ENCODE measurements around the gene DDIT4. TPM values are rescaled to one million over a fixed set of nuclear protein-coding genes. Genes with fewer than 3 reads are reported as not detected.

Gene DDIT4
- total RNA-seq, 4 donors from 2014 or later = 64.5 to 356 (median 150) TPM

DNA sequence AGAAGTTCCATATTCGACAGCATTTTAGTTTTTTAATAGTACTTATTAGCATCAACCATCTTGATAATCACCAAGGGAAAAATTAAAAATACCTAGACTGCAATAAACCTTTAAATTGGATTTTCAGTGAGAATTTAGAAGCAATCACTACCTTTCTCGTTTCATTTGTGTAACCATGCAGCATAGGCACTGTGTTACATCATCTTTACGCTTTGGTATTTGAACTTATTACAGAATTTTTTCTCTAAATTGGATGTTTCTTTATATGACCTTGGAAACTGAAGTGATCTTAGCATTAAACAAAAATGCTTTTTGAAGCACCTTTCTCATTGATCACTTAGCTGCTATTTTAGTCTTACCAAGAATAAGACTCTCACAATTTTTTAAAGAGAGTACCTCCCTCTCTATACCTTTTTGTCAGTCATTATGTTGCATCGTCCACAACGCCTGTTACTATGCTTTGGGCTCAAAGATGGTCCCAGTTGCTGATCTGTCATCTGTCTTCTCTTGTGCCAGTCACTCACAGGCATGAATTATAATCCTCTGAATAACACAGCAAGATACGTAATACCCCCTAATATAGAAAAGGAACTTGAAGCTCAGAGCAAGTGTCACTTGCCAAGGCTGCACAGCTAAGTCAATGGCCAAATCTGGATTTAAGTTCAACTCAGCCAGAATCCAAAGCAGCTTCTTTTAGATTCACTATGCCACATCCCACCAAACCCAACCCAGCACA lies 38.0 kb upstream of the DDIT4 start:
- no peak for DNase-seq
- TF ChIP-seq, protein P1, sequence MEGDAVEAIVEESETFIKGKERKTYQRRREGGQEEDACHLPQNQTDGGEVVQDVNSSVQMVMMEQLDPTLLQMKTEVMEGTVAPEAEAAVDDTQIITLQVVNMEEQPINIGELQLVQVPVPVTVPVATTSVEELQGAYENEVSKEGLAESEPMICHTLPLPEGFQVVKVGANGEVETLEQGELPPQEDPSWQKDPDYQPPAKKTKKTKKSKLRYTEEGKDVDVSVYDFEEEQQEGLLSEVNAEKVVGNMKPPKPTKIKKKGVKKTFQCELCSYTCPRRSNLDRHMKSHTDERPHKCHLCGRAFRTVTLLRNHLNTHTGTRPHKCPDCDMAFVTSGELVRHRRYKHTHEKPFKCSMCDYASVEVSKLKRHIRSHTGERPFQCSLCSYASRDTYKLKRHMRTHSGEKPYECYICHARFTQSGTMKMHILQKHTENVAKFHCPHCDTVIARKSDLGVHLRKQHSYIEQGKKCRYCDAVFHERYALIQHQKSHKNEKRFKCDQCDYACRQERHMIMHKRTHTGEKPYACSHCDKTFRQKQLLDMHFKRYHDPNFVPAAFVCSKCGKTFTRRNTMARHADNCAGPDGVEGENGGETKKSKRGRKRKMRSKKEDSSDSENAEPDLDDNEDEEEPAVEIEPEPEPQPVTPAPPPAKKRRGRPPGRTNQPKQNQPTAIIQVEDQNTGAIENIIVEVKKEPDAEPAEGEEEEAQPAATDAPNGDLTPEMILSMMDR (IDR thresholded peaks at IDR 0.05) = no peak
- TF ChIP-seq POLR2A (IDR thresholded peaks at IDR 0.05) (no peak), POLR2AphosphoS5 (IDR thresholded peaks at IDR 0.05) (no peak)
- Histone ChIP-seq H3K27ac (no peak overlapping the region), H3K27me3 (no peaks in the 10 kb centered on the region), H3K4me1 (no peaks in the 10 kb centered on the region), H3K4me3 (no peak overlapping the region), H3K36me3 (peaks cover 0 to 46% (median 23%) of the 10 kb centered on the region in 4 donors), H3K9me3 (no peaks in the 10 kb centered on the region)
- intact Hi-C loops (cut with DNase I; ENCODE audit: low total_unique reads) = no loop called here
- WGBS, 2 donors (ENCODE audit: low coverage in 1 of 2) = 87 to 92% methylated on average over 6 of the region's 6 CpGs
- in situ Hi-C loops (cut with MboI; ENCODE audit: low pct_ligation_motif_present in 1 of 4, low pct_unique_long_range_greater_than_20kb in 1 of 4, low sequenced_read_pairs in 3 of 4) = loop anchor here in 1 of 4 donors (25.0 kb wide), 1 partner anchor 102 kb away; no protein-coding TSS in a partner anchor

- H3K27me3 ChIP-seq = no peaks in the 10 kb centered on the region
- H3K36me3 ChIP-seq = peaks cover 0 to 27% (median 13%) of the 10 kb centered on the region in 4 donors
- no peak for DNase-seq
- intact Hi-C loops (cut with DNase I; ENCODE audit: low total_unique reads) = no loop called here
- H3K9me3 ChIP-seq = no peaks in the 10 kb centered on the region
- no peak overlapping the region for H3K4me3 ChIP-seq
- peaks cover 8 to 17% (median 12%) of the 10 kb centered on the region in 4 donors for H3K4me1 ChIP-seq
- no peak overlapping the region for H3K27ac ChIP-seq
- no peak for TF ChIP-seq POLR2AphosphoS5 (IDR thresholded peaks at IDR 0.05)
- no peak for TF ChIP-seq EP300 (IDR thresholded peaks at IDR 0.05; ENCODE audit: low read depth)
- TF ChIP-seq, protein P1 (IDR thresholded peaks at IDR 0.05) = no peak
- no peak for TF ChIP-seq POLR2A (IDR thresholded peaks at IDR 0.05)
- 93 to 98% methylated on average over 10 to 13 of the region's 13 CpGs for WGBS, 2 donors (ENCODE audit: low coverage in 1 of 2)
- in situ Hi-C loops (cut with MboI; ENCODE audit: low pct_ligation_motif_present in 1 of 4, low pct_unique_long_range_greater_than_20kb in 1 of 4, low sequenced_read_pairs in 3 of 4) = loop anchor here in 1 of 4 donors (25.0 kb wide), 1 partner anchor 99 kb away; no protein-coding TSS in a partner anchor
Observed at GRCh38 chr10:72238392-72239175, 35.1 kb upstream of the DDIT4 start.

- Histone ChIP-seq H3K36me3 (peaks cover 0 to 19% (median 9%) of the 10 kb centered on the region in 4 donors), H3K27ac (no peak overlapping the region), H3K4me3 (no peak overlapping the region), H3K4me1 (peaks cover 16 to 25% (median 20%) of the 10 kb centered on the region in 4 donors), H3K27me3 (no peaks in the 10 kb centered on the region), H3K9me3 (no peaks in the 10 kb centered on the region)
- WGBS, 2 donors (ENCODE audit: low coverage in 1 of 2) = 71 to 86% methylated on average over 1 of the region's 1 CpG
- intact Hi-C loops (cut with DNase I; ENCODE audit: low total_unique reads) (no loop called here), in situ Hi-C loops (cut with MboI; ENCODE audit: low pct_ligation_motif_present in 1 of 4, low pct_unique_long_range_greater_than_20kb in 1 of 4, low sequenced_read_pairs in 3 of 4) (loop anchor here in 1 of 4 donors (25.0 kb wide), 1 partner anchor 98 kb away; no protein-coding TSS in a partner anchor)
- TF ChIP-seq, protein P1 (IDR thresholded peaks at IDR 0.05) = no peak
- TF ChIP-seq POLR2AphosphoS5 (IDR thresholded peaks at IDR 0.05) (no peak), EP300 (IDR thresholded peaks at IDR 0.05; ENCODE audit: low read depth) (no peak), POLR2A (IDR thresholded peaks at IDR 0.05) (no peak)
- no peak for DNase-seq
Observed at GRCh38 chr10:72239409-72239808, 34.3 kb upstream of the DDIT4 start.

DNA sequence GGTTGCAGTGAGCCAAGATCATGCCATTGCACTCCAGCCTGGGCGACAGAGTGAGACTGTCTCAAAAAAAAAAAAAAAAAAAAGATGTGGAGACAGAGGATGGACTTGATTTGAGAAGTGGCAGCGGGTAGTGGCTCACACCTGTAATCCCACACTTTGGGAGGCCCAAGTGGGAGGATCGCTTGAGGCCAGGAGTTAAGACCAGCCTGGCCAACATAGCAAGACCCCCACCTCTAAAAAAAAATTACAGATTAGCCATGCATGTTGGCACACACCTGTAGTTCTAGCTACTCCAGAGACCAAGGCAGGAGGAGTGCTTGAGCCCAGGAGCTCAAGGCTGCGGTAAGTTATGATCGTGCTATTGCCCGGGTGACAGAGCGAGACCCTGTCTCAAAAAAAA lies 33.4 kb upstream of the DDIT4 start:
- TF ChIP-seq POLR2A (IDR thresholded peaks at IDR 0.05) (no peak), POLR2AphosphoS5 (IDR thresholded peaks at IDR 0.05) (no peak), EP300 (IDR thresholded peaks at IDR 0.05; ENCODE audit: low read depth) (no peak)
- TF ChIP-seq, protein P1 (IDR thresholded peaks at IDR 0.05) = no peak
- no peaks in the 10 kb centered on the region for H3K27me3 ChIP-seq
- intact Hi-C loops (cut with DNase I; ENCODE audit: low total_unique reads) = no loop called here
- no peak overlapping the region for H3K4me3 ChIP-seq
- in situ Hi-C loops (cut with MboI; ENCODE audit: low pct_ligation_motif_present in 1 of 4, low pct_unique_long_range_greater_than_20kb in 1 of 4, low sequenced_read_pairs in 3 of 4) = loop anchor here in 2 of 4 donors (10.0 to 25.0 kb wide), 2 partner anchors 94 to 97 kb away; no protein-coding TSS in a partner anchor
- H3K36me3 ChIP-seq = peaks cover 0 to 10% (median 5%) of the 10 kb centered on the region in 4 donors
- peaks cover 26 to 35% (median 30%) of the 10 kb centered on the region in 4 donors for H3K4me1 ChIP-seq
- H3K27ac ChIP-seq = no peak overlapping the region
- no peaks in the 10 kb centered on the region for H3K9me3 ChIP-seq
- no peak for DNase-seq
- WGBS, 2 donors (ENCODE audit: low coverage in 1 of 2) = 98 to 100% methylated on average over 4 to 7 of the region's 7 CpGs
